Effector memory CD4-positive, alpha-beta T cell (primary cell): Measurements from ENCODE around the gene TASP1.

Experiments used
- DNase-seq, 3 donors: peaks; one replicate each; pipeline ENCODE4 v3.0.0-alpha.2; 2020
- H3K27ac ChIP-seq: 2 replicates; pipeline ENCODE4 v1.7.0; 2013; ENCODE audit warnings: mild to moderate bottlenecking, low read length, moderate library complexity; ENCODE audit not compliant: insufficient read depth, poor library complexity, severe bottlenecking
- H3K27me3 ChIP-seq: replicated peaks from 2 replicates; pipeline ENCODE4 v1.7.0; 2013; ENCODE audit warnings: mild to moderate bottlenecking, low read length; ENCODE audit not compliant: insufficient read depth, control insufficient read depth, poor library complexity, severe bottlenecking
- H3K36me3 ChIP-seq: 2 replicates; pipeline ENCODE4 v1.7.0; 2013; ENCODE audit warnings: mild to moderate bottlenecking, low read length, moderate library complexity; ENCODE audit not compliant: control insufficient read depth, insufficient read depth
- H3K4me1 ChIP-seq: 2 replicates; pipeline ENCODE4 v1.7.0; 2013; ENCODE audit warnings: low read length, mild to moderate bottlenecking; ENCODE audit not compliant: control insufficient read depth, insufficient read depth, poor library complexity, severe bottlenecking
- H3K4me3 ChIP-seq: 2 replicates; pipeline ENCODE4 v1.7.0; 2013; ENCODE audit warnings: low read length, low read depth, mild to moderate bottlenecking; ENCODE audit not compliant: insufficient read depth, poor library complexity, severe bottlenecking
- H3K9me3 ChIP-seq: 2 replicates; pipeline ENCODE4 v1.7.0; 2013; ENCODE audit warnings: mild to moderate bottlenecking, low read length, moderate library complexity; ENCODE audit not compliant: control insufficient read depth

Gene TASP1

GRCh38 chr20:13581451-13581850 is 57.3 kb downstream of the TASP1 start:
- Histone ChIP-seq H3K4me1 (no peaks in the 10 kb centered on the region), H3K36me3 (peaks cover 17% of the 10 kb centered on the region), H3K27me3 (no peaks in the 10 kb centered on the region), H3K9me3 (no peaks in the 10 kb centered on the region), H3K4me3 (no peak overlapping the region), H3K27ac (no peak overlapping the region)
- DNase-seq, result no peak

- no peaks in the 10 kb centered on the region for H3K9me3 ChIP-seq
- no peaks in the 10 kb centered on the region for H3K27me3 ChIP-seq
- H3K36me3 ChIP-seq, result peaks cover 17% of the 10 kb centered on the region
- no peak for DNase-seq
- H3K27ac ChIP-seq, result no peak overlapping the region
- no peaks in the 10 kb centered on the region for H3K4me1 ChIP-seq
- H3K4me3 ChIP-seq, result no peak overlapping the region
Measured at GRCh38 chr20:13580707-13581106, 58.0 kb downstream of the TASP1 start.

DNA sequence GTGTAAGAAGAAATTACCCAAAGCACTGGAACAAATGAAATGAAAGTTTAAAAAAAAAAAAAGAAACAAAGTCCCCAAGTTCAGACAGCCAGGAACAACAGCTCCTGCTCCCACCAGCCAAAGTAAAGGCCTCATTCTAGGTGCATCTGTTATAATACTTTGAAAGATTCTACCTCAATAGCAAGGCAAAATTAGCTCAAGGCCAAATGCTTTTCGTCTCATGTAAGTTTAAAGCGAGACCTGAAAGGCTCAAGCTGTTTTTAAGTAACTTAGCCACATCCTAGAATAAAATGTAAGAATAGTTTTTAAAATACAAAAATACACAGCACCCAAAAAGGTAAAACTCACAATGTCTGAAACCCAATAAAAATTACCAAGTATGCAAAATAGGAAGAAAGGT is 64.7 kb downstream of the TASP1 start:
- no peaks in the 10 kb centered on the region for H3K4me1 ChIP-seq
- no peak overlapping the region for H3K4me3 ChIP-seq
- H3K27ac ChIP-seq, result no peak overlapping the region
- no peaks in the 10 kb centered on the region for H3K27me3 ChIP-seq
- H3K9me3 ChIP-seq, result no peaks in the 10 kb centered on the region
- no peak for DNase-seq
- H3K36me3 ChIP-seq, result peaks cover 7% of the 10 kb centered on the region

DNA sequence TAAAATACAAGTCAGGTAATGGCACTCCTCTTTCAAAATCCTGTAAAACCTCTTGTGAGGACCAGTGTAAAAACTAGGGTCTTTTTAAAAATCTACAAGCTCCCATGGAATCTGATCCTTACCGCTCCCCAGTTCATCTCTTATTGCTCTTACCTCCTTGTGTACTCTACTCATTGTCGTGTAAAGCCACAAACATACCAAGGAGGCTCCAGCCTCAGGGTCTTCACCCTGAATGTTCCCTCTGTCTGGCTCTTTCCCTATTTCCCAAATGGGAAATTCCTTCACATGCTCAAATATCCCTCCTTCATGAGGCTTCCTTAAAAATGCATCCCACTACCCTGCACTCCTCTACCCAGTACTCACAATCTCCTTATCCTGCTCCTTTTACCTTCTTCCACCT is 67.1 kb downstream of the TASP1 start:
- no peaks in the 10 kb centered on the region for H3K9me3 ChIP-seq
- no peak overlapping the region for H3K4me3 ChIP-seq
- H3K36me3 ChIP-seq, result no peaks in the 10 kb centered on the region
- DNase-seq, result no peak
- H3K27me3 ChIP-seq, result no peaks in the 10 kb centered on the region
- no peaks in the 10 kb centered on the region for H3K4me1 ChIP-seq
- H3K27ac ChIP-seq, result no peak overlapping the region

GRCh38 chr20:13567663-13568062 is 71.1 kb downstream of the TASP1 start:
- H3K36me3 ChIP-seq, result no peaks in the 10 kb centered on the region

GRCh38 chr20:13563854-13564253 is 74.9 kb downstream of the TASP1 start:
- DNase-seq, result no peak
- Histone ChIP-seq H3K36me3 (no peaks in the 10 kb centered on the region), H3K27ac (no peak overlapping the region), H3K4me1 (no peaks in the 10 kb centered on the region), H3K4me3 (no peak overlapping the region), H3K9me3 (no peaks in the 10 kb centered on the region), H3K27me3 (no peaks in the 10 kb centered on the region)

More at GRCh38 chr20:13567663-13568062, 71.1 kb downstream of the TASP1 start:
- DNase-seq, result no peak
- H3K27ac ChIP-seq, result no peak overlapping the region
- H3K27me3 ChIP-seq, result no peaks in the 10 kb centered on the region
- no peak overlapping the region for H3K4me3 ChIP-seq
- H3K9me3 ChIP-seq, result no peaks in the 10 kb centered on the region
- no peaks in the 10 kb centered on the region for H3K4me1 ChIP-seq

DNA sequence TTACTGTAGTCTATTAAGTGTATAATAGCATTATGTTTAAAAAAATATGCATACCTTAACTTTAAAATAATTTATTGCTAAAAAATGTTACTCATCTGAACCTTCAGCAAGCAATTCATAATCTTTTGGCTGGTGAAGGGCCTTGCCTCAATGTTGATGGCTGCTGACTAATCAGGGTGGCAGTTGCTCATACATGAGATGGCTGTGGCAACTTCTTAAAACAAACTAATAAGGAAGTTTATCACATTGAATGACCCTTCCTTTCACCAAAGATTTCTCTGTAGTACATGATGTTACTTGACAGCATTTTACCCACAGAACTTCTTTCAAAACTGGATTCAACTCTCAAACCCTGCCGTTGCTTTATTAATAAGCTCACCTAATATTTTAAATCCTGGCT is 84.0 kb downstream of the TASP1 start:
- no peaks in the 10 kb centered on the region for H3K4me1 ChIP-seq

GRCh38 chr20:13554076-13554475 is 84.7 kb downstream of the TASP1 start:
- DNase-seq, result no peak
- Histone ChIP-seq H3K27ac (no peak overlapping the region), H3K4me3 (no peak overlapping the region), H3K27me3 (no peaks in the 10 kb centered on the region), H3K9me3 (no peaks in the 10 kb centered on the region), H3K4me1 (no peaks in the 10 kb centered on the region), H3K36me3 (no peaks in the 10 kb centered on the region)

More for the DNA sequence above, 84.0 kb downstream of the TASP1 start:
- DNase-seq, result no peak
- no peaks in the 10 kb centered on the region for H3K9me3 ChIP-seq
- H3K27me3 ChIP-seq, result no peaks in the 10 kb centered on the region
- no peaks in the 10 kb centered on the region for H3K36me3 ChIP-seq
- no peak overlapping the region for H3K4me3 ChIP-seq
- no peak overlapping the region for H3K27ac ChIP-seq

DNA sequence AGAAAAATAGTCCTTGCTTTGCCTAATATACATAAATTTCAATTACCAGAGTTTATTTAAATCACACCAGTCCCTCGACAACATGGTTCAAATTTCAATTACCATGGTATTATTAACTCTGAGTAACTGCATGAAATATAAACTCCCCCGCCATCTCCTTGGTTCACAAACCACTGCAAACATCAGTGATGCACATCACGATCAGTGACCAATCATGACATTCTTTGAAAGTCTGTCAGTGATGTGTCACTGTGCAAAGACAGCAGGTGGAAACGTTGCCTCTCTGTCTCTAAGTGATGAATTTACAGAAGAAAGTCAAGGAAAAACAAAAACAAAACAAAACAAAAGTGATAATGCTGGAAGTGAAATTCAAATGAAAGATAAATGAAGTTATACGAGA is 86.7 kb downstream of the TASP1 start:
- Histone ChIP-seq H3K27ac (no peak overlapping the region), H3K4me1 (no peaks in the 10 kb centered on the region), H3K27me3 (no peaks in the 10 kb centered on the region), H3K9me3 (no peaks in the 10 kb centered on the region), H3K36me3 (no peaks in the 10 kb centered on the region), H3K4me3 (no peak overlapping the region)
- DNase-seq, result no peak

- DNase-seq, result no peak
- H3K9me3 ChIP-seq, result no peaks in the 10 kb centered on the region
- H3K27ac ChIP-seq, result no peak overlapping the region
- no peak overlapping the region for H3K4me3 ChIP-seq
- H3K36me3 ChIP-seq, result no peaks in the 10 kb centered on the region
- no peaks in the 10 kb centered on the region for H3K4me1 ChIP-seq
- no peaks in the 10 kb centered on the region for H3K27me3 ChIP-seq
Measured at GRCh38 chr20:13549451-13549850, 89.3 kb downstream of the TASP1 start.
